Measurements from ENCODE around the gene ZNF587B. TPM values are rescaled to one million over a fixed set of nuclear protein-coding genes. Genes with fewer than 3 reads are reported as not detected.
"Not testable (repeated sequence)": the region's sequence is repeated elsewhere in the genome, so short reads cannot be mapped to it uniquely, and the experiment has no call there.

The ZNF587B gene
- total RNA-seq, 1 donor from 2014 or later = 12.2 TPM

DNA sequence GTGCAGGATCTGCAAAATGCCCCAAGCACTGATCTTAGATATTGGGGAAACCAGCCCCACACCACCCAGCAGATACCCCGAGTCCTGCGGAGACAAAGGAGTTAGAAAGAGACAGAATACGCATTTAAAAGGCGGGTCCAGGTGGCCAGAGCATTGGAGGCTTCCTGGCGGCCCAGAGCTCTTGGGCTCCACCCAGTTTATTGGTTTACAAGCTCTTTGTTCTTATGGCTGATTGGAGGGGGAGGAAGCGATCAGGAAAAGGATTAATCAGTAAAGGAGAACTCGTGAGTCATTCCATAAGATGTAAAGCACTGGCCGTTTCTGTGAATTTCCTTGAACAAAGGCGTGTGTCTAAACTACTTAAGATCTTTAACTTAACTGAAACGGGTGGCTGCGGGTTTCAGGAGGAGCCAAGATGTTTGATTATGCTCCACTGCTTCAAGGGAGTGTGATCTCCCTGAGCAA, 20.5 kb downstream of the ZNF587B start:
- no peaks in the 10 kb centered on the region for H3K36me3 ChIP-seq
- peaks cover 9% of the 10 kb centered on the region for H3K4me1 ChIP-seq
- intact Hi-C loops (cut with DNase I) = no loop called here
- H3K4me3 ChIP-seq = peak overlapping the region; percentile 73
- DNase-seq (no peak), ATAC-seq (no peak)
- no peaks in the 10 kb centered on the region for H3K9me3 ChIP-seq
- TF ChIP-seq, protein P1, sequence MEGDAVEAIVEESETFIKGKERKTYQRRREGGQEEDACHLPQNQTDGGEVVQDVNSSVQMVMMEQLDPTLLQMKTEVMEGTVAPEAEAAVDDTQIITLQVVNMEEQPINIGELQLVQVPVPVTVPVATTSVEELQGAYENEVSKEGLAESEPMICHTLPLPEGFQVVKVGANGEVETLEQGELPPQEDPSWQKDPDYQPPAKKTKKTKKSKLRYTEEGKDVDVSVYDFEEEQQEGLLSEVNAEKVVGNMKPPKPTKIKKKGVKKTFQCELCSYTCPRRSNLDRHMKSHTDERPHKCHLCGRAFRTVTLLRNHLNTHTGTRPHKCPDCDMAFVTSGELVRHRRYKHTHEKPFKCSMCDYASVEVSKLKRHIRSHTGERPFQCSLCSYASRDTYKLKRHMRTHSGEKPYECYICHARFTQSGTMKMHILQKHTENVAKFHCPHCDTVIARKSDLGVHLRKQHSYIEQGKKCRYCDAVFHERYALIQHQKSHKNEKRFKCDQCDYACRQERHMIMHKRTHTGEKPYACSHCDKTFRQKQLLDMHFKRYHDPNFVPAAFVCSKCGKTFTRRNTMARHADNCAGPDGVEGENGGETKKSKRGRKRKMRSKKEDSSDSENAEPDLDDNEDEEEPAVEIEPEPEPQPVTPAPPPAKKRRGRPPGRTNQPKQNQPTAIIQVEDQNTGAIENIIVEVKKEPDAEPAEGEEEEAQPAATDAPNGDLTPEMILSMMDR (IDR thresholded peaks at IDR 0.05) = no peak
- no peaks in the 10 kb centered on the region for H3K27me3 ChIP-seq
- H3K27ac ChIP-seq = no peak overlapping the region

DNA sequence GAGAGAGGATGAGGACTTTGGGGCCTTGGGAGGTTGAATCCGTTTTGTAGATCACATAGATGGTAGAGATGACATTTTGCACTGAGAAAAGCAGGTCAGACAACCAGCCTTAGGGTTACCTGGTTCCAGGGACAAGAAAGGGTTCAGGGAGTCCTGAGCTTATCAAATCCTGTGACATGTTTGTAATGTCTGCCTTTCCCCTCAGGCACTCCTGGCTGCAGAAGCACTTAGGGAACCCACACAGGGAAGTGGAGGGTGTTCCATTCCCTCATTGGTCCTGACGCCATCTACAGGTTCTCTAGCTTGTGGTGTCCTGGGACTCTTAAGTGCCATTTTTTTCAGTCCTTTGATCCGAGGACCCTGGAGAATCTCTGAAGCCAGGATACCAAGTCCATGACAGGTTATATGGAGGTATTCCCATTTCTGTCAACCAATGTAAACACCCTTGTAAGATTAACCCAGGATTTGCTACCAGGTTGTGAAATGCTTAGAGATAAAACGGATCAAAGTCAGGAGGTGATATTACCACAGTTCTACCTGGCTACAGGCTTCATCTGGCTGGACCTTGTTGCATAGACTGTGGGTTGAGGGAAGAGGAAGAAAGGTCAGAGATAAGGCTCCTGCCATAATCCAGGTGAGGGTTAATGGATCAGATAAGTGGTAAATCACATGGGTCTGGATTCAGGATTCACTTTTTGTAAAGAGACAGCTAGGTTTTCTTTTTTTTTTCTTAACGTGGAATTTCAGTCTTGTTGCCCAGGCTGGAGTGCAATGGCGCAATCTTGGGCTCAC, 21.9 kb downstream of the ZNF587B start:
- intact Hi-C loops (cut with DNase I); H3K4me3 ChIP-seq; H3K9me3 ChIP-seq; H3K36me3 ChIP-seq; ATAC-seq; H3K27me3 ChIP-seq; DNase-seq; H3K27ac ChIP-seq; H3K4me1 ChIP-seq: not testable (repeated sequence)

DNA sequence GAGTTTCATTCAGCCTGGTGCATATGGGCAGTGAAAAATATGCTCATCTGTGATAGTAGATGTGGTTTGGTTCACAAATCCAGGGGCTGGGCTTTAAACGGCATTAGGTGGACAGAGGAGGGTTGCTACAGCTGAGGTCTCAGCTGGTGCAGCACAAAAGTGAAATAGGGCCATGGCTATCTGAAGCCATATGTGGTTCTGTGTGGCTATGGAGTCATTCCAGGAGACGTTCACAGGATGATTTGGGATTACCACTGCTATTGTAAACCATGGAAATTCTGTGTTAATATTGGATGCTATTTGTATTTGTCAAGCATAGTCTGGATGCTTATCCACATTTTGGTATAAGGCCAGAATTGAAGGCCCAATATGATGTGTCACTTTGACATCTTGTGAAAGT, 24.0 kb downstream of the ZNF587B start:
- H3K9me3 ChIP-seq; H3K27ac ChIP-seq; DNase-seq; H3K4me1 ChIP-seq; intact Hi-C loops (cut with DNase I); ATAC-seq; H3K4me3 ChIP-seq; H3K27me3 ChIP-seq: not testable (repeated sequence)
- peaks cover 23% of the 10 kb centered on the region for H3K36me3 ChIP-seq

DNA sequence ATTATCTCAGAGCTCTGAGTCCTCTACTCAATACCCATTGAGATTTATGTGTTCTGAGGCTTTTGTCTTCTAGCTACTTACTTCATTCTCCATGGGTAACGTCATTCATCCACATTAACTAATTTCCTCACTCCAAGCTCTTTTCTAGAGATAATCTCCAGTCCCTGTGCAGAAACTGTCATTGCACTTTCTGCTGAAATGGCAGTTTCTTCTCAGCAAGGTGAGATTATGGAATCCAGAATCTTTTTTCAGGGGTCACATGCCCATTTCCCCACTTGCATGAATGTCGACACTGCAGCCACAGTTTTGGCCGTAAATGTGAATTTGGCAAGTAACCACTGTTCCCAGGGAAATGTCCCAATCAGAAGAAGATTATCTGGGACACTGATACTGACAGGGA, 32.3 kb downstream of the ZNF587B start:
- DNase-seq; H3K4me3 ChIP-seq; ATAC-seq; H3K27ac ChIP-seq; H3K4me1 ChIP-seq; H3K27me3 ChIP-seq; intact Hi-C loops (cut with DNase I); H3K9me3 ChIP-seq: not testable (repeated sequence)
- H3K36me3 ChIP-seq = peaks cover 86% of the 10 kb centered on the region

DNA sequence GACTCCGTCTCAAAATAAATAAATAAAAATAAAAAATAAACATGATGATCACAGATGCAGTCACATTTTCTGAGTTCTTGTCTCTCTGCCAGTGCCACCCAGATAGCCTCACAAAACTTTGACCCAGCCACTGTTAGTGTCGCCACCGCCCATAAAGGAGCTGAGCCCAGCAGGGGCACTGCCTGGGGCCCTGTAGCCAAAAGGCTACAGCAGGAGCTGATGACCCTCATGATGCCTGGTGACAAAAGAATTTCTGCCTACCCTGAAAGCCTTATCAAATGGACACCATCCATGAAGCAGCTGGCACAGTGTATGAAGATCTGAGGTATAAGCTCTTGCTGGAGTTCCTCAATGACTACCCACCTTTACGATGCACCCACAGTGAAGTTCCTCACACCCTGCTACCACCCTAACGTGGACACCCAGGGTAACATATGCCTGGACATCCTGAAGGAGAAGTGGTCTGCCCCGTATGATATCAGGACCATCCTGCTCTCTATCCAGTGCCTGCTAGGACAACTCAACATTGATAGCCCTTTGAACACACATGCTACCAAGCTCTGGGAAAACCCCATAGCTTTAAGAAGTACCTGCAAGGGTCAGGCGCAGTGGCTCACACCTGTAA, 37.9 kb downstream of the ZNF587B start:
- ATAC-seq = no peak
- H3K27me3 ChIP-seq = no peaks in the 10 kb centered on the region
- no peaks in the 10 kb centered on the region for H3K4me1 ChIP-seq
- intact Hi-C loops (cut with DNase I) = no loop called here
- H3K9me3 ChIP-seq = peaks cover 40% of the 10 kb centered on the region
- DNase-seq = no peak
- no peak overlapping the region for H3K27ac ChIP-seq
- TF ChIP-seq, protein P1 (IDR thresholded peaks at IDR 0.05) = no peak
- peaks cover 46% of the 10 kb centered on the region for H3K36me3 ChIP-seq
- no peak overlapping the region for H3K4me3 ChIP-seq

DNA sequence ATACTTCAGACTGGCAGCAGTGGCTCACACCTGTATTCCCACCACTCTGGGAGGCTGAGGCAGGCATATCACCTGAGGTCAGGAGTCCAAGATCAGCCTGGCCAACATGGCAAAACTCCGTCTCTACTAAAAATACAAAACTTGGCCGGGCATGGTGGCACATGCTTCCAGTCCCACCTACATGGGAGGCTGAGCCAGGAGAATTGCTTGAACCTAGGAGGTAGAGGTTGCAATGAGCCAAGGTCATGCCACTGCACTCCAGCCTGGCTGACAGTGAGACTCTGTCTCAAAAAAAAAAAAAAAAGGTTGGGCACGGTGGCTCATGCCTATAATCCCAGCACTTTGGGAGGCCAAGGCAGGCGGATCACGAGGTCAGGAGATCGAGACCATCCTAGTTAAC, 39.6 kb downstream of the ZNF587B start:
- Histone ChIP-seq H3K36me3 (peaks cover 31% of the 10 kb centered on the region), H3K9me3 (peaks cover 55% of the 10 kb centered on the region)
- intact Hi-C loops (cut with DNase I); H3K27me3 ChIP-seq; H3K4me1 ChIP-seq; ATAC-seq; DNase-seq; H3K27ac ChIP-seq; H3K4me3 ChIP-seq: not testable (repeated sequence)

DNA sequence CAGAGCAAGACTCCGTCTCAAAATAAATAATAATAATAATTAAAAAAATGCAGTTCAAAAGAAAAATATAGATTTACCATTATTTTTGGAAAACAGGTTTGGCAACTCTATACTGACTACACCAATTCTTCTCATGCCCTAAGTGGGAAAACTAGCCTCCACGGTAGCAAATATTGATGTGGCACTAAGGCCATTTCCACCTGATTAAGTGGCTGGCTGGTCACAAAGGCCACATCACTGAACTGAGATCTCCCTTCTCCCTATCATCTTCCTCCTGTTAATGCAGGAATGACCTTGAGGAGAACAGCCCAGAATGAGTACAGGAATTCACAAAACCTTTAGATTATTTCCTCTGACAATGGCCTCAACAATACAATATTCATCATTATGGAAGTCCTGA, 40.1 kb downstream of the ZNF587B start:
- Histone ChIP-seq H3K4me3 (no peak overlapping the region), H3K36me3 (peaks cover 26% of the 10 kb centered on the region), H3K27ac (no peak overlapping the region), H3K27me3 (no peaks in the 10 kb centered on the region), H3K9me3 (peaks cover 56% of the 10 kb centered on the region), H3K4me1 (no peaks in the 10 kb centered on the region)
- DNase-seq (no peak), ATAC-seq (no peak)
- intact Hi-C loops (cut with DNase I) = no loop called here
- TF ChIP-seq, protein P1 (IDR thresholded peaks at IDR 0.05) = no peak

All from upper lobe of right lung (tissue), 1 donor.